ENCODE measurements around the gene DUSP9.

DUSP9 gene

GRCh38 chrX:153685156-153685536 lies 38.1 kb downstream of the DUSP9 start:
- TF ChIP-seq CTCF (conservative IDR thresholded peaks at IDR 0.05; ENCODE audit: low read depth, low read length) = no peak
- DNase-seq (ENCODE audit: low read depth) = no peak
- H3K4me3 ChIP-seq (ENCODE audit: low read depth, low read length) = no peak overlapping the region

- no peak for DNase-seq (ENCODE audit: low read depth)
- no peak overlapping the region for H3K4me3 ChIP-seq (ENCODE audit: low read depth, low read length)
- no peak for TF ChIP-seq CTCF (conservative IDR thresholded peaks at IDR 0.05; ENCODE audit: low read depth, low read length)
Observed at GRCh38 chrX:153685751-153686696, 39.0 kb downstream of the DUSP9 start.

GRCh38 chrX:153686711-153687110 lies 39.7 kb downstream of the DUSP9 start:
- DNase-seq (ENCODE audit: low read depth) = no peak
- TF ChIP-seq CTCF (conservative IDR thresholded peaks at IDR 0.05; ENCODE audit: low read depth, low read length) = no peak
- no peak overlapping the region for H3K4me3 ChIP-seq (ENCODE audit: low read depth, low read length)

GRCh38 chrX:153687121-153688039 lies 40.4 kb downstream of the DUSP9 start, which contains the start of gene SLC6A8:
TSS of gene SLC6A8 (plus strand) at chrX:153687926. CDS start at chrX:153688575, 649 bp downstream.
- H3K4me3 ChIP-seq (ENCODE audit: low read depth, low read length) = peak within 1 kb of the TSS; percentile 45
- TF ChIP-seq CTCF (conservative IDR thresholded peaks at IDR 0.05; ENCODE audit: low read depth, low read length) = peak; percentile 37
- peak; percentile 53 for DNase-seq (ENCODE audit: low read depth)

GRCh38 chrX:153688071-153688470 lies 41.1 kb downstream of the DUSP9 start:
- no peak for DNase-seq (ENCODE audit: low read depth)
- peak overlapping the region; percentile 39 for H3K4me3 ChIP-seq (ENCODE audit: low read depth, low read length)
- TF ChIP-seq CTCF (conservative IDR thresholded peaks at IDR 0.05; ENCODE audit: low read depth, low read length) = no peak

- H3K4me3 ChIP-seq (ENCODE audit: low read depth, low read length) = peak overlapping the region; percentile 45
- TF ChIP-seq CTCF (conservative IDR thresholded peaks at IDR 0.05; ENCODE audit: low read depth, low read length) = no peak
- DNase-seq (ENCODE audit: low read depth) = no peak
Observed at GRCh38 chrX:153688506-153688905, 41.5 kb downstream of the DUSP9 start.
